ENCODE results near the gene MT1H. TPM values are rescaled to one million over a fixed set of nuclear protein-coding genes. Genes with fewer than 3 reads are reported as not detected.

Gene MT1H
- total and polyA plus RNA-seq, 2 of the 13 experiments (the other 11 are each of a cell fraction or from before 2014, with no cell fraction given): 0.60 TPM; not detected in 1

DNA sequence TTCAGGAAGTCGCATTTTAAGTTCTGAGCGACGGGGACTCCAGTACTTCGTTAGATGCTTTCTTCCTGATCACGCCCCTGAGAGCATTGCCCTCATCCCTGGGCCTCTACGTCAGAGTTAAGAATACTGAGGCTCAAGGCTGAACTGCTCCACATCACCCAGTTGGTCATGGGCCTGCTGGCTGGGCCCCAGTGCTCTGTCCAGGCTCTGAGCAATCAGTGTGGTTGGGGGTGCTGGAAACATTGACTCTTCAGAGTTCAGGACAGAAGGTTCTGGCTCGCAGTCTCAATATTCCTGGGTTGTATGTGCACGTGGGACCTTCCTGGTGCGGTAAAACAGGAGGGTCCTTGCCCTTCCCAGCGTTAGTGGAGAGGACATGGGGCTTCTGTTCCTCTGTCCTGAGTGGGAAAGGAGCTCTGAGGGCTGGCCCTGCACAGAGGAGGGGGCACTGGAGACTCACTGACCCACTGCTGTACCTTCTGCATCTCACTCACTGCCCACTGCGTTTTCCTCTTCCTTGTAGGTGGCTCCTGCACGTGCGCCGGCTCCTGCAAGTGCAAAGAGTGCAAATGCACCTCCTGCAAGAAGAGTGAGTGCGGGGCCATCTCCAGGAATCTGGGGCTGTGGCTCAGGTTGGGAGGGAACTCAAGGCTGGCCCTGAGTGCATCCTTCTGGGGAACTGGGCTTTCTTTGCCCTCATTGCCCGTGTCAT is 43.5 kb upstream of the MT1H start (continued):
- TF ChIP-seq ZNF343 (CRISPR knock-in tag; IDR thresholded peaks at IDR 0.05): peak; percentile 13; the same call in 1 of the 2 replicates
- TF ChIP-seq ZBTB3 (CRISPR knock-in tag; IDR thresholded peaks at IDR 0.05; ENCODE audit: borderline replicate concordance, low read depth): 0 out of 2 replicates have a peak, but pooled peaks have one; percentile 9
- TF ChIP-seq JARID2 (CRISPR knock-in tag; IDR thresholded peaks at IDR 0.05; ENCODE audit: insufficient replicate concordance): no peak
- TF ChIP-seq CBX5 (CRISPR knock-in tag; IDR thresholded peaks at IDR 0.05; ENCODE audit: borderline replicate concordance): no peak
- no peak for TF ChIP-seq CEBPG (CRISPR knock-in tag; IDR thresholded peaks at IDR 0.05)
- no peak for TF ChIP-seq ZNF788 (CRISPR knock-in tag; IDR thresholded peaks at IDR 0.05; ENCODE audit: borderline replicate concordance)
- no peak for TF ChIP-seq MTA3 (CRISPR knock-in tag; IDR thresholded peaks at IDR 0.05)
- TF ChIP-seq ZFP36 (IDR thresholded peaks at IDR 0.05; ENCODE audit: borderline replicate concordance, low read depth, low read length, partially characterized antibody): no peak
- TF ChIP-seq ZNF44 (CRISPR knock-in tag; IDR thresholded peaks at IDR 0.05): 0 out of 2 replicates have a peak, but pooled peaks have one; percentile 47
- TF ChIP-seq, protein P1, sequence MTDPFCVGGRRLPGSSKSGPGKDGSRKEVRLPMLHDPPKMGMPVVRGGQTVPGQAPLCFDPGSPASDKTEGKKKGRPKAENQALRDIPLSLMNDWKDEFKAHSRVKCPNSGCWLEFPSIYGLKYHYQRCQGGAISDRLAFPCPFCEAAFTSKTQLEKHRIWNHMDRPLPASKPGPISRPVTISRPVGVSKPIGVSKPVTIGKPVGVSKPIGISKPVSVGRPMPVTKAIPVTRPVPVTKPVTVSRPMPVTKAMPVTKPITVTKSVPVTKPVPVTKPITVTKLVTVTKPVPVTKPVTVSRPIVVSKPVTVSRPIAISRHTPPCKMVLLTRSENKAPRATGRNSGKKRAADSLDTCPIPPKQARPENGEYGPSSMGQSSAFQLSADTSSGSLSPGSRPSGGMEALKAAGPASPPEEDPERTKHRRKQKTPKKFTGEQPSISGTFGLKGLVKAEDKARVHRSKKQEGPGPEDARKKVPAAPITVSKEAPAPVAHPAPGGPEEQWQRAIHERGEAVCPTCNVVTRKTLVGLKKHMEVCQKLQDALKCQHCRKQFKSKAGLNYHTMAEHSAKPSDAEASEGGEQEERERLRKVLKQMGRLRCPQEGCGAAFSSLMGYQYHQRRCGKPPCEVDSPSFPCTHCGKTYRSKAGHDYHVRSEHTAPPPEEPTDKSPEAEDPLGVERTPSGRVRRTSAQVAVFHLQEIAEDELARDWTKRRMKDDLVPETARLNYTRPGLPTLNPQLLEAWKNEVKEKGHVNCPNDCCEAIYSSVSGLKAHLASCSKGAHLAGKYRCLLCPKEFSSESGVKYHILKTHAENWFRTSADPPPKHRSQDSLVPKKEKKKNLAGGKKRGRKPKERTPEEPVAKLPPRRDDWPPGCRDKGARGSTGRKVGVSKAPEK (CRISPR knock-in tag; IDR thresholded peaks at IDR 0.05; ENCODE audit: borderline replicate concordance): 0 out of 2 replicates have a peak, but pooled peaks have one; percentile 4
- TF ChIP-seq, protein P2, sequence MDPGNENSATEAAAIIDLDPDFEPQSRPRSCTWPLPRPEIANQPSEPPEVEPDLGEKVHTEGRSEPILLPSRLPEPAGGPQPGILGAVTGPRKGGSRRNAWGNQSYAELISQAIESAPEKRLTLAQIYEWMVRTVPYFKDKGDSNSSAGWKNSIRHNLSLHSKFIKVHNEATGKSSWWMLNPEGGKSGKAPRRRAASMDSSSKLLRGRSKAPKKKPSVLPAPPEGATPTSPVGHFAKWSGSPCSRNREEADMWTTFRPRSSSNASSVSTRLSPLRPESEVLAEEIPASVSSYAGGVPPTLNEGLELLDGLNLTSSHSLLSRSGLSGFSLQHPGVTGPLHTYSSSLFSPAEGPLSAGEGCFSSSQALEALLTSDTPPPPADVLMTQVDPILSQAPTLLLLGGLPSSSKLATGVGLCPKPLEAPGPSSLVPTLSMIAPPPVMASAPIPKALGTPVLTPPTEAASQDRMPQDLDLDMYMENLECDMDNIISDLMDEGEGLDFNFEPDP (CRISPR knock-in tag; conservative IDR thresholded peaks at IDR 0.05): no peak
- TF ChIP-seq, protein P3, sequence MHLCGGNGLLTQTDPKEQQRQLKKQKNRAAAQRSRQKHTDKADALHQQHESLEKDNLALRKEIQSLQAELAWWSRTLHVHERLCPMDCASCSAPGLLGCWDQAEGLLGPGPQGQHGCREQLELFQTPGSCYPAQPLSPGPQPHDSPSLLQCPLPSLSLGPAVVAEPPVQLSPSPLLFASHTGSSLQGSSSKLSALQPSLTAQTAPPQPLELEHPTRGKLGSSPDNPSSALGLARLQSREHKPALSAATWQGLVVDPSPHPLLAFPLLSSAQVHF (CRISPR knock-in tag; IDR thresholded peaks at IDR 0.05): no peak
- TF ChIP-seq ZNF337 (CRISPR knock-in tag; IDR thresholded peaks at IDR 0.05; ENCODE audit: borderline replicate concordance, low read depth): 0 out of 2 replicates have a peak, but pooled peaks have one; percentile 35
- TF ChIP-seq RELA (CRISPR knock-in tag; IDR thresholded peaks at IDR 0.05): 0 out of 2 replicates have a peak, but pooled peaks have one; percentile 6
- TF ChIP-seq HNF4A (CRISPR knock-in tag; IDR thresholded peaks at IDR 0.05): no peak
- TF ChIP-seq ZNF34 (CRISPR knock-in tag; IDR thresholded peaks at IDR 0.05; ENCODE audit: borderline replicate concordance): 0 out of 2 replicates have a peak, but pooled peaks have one; percentile 46
- TF ChIP-seq ZNF674 (CRISPR knock-in tag; IDR thresholded peaks at IDR 0.05; ENCODE audit: low read depth): no peak
- TF ChIP-seq, protein P4, sequence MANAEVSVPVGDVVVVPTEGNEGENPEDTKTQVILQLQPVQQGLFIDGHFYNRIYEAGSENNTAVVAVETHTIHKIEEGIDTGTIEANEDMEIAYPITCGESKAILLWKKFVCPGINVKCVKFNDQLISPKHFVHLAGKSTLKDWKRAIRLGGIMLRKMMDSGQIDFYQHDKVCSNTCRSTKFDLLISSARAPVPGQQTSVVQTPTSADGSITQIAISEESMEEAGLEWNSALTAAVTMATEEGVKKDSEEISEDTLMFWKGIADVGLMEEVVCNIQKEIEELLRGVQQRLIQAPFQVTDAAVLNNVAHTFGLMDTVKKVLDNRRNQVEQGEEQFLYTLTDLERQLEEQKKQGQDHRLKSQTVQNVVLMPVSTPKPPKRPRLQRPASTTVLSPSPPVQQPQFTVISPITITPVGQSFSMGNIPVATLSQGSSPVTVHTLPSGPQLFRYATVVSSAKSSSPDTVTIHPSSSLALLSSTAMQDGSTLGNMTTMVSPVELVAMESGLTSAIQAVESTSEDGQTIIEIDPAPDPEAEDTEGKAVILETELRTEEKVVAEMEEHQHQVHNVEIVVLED (CRISPR knock-in tag; IDR thresholded peaks at IDR 0.05; ENCODE audit: borderline replicate concordance): no peak
- TF ChIP-seq ZNF749 (CRISPR knock-in tag; IDR thresholded peaks at IDR 0.05; ENCODE audit: borderline replicate concordance): no peak
- no peak for TF ChIP-seq PHF5A (CRISPR knock-in tag; IDR thresholded peaks at IDR 0.05; ENCODE audit: low read depth, unreplicated experiment)
- TF ChIP-seq, protein P5, sequence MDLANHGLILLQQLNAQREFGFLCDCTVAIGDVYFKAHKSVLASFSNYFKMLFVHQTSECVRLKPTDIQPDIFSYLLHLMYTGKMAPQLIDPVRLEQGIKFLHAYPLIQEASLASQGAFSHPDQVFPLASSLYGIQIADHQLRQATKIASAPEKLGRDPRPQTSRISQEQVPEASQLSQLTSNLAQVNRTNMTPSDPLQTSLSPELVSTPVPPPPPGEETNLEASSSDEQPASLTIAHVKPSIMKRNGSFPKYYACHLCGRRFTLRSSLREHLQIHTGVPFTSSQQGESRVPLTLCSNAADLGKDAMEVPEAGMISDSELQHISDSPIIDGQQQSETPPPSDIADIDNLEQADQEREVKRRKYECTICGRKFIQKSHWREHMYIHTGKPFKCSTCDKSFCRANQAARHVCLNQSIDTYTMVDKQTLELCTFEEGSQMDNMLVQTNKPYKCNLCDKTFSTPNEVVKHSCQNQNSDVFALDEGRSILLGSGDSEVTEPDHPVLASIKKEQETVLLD (CRISPR knock-in tag; IDR thresholded peaks at IDR 0.05; ENCODE audit: low read depth): no peak

Data from HepG2 (cell line).